ENCODE data around the gene CRHR1. TPM values are rescaled to one million over a fixed set of nuclear protein-coding genes. Genes with fewer than 3 reads are reported as not detected.

Gene CRHR1
- total RNA-seq, 2 donors from 2014 or later, result not detected

DNA sequence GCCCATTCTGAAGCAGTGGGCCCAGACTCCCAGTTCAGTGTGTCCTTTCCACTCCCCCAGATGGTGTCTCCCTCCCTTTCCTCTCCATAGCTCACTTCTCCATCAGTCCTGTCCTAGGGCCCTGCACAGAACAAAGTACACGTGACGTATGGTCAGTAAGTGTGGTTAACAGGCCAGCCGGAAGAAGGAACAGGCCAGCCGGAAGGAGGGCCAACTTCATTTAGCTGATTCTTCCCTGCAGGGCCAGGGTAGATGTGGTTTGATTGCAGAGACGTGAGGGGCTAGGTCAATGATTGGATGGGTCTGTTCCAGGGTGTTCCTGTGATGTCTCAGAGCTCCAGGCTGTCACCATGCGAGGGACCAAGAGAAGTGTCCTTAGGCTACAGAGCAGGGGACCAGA, 31.6 kb downstream of the CRHR1 start:
- TF ChIP-seq, protein P1, sequence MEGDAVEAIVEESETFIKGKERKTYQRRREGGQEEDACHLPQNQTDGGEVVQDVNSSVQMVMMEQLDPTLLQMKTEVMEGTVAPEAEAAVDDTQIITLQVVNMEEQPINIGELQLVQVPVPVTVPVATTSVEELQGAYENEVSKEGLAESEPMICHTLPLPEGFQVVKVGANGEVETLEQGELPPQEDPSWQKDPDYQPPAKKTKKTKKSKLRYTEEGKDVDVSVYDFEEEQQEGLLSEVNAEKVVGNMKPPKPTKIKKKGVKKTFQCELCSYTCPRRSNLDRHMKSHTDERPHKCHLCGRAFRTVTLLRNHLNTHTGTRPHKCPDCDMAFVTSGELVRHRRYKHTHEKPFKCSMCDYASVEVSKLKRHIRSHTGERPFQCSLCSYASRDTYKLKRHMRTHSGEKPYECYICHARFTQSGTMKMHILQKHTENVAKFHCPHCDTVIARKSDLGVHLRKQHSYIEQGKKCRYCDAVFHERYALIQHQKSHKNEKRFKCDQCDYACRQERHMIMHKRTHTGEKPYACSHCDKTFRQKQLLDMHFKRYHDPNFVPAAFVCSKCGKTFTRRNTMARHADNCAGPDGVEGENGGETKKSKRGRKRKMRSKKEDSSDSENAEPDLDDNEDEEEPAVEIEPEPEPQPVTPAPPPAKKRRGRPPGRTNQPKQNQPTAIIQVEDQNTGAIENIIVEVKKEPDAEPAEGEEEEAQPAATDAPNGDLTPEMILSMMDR (IDR thresholded peaks at IDR 0.05), result no peak
- DNase-seq (ENCODE audit: low spot score) (no peak), ATAC-seq (ENCODE audit: insufficient number of reproducible peaks, low FRiP score, low read depth) (no peak)
- Histone ChIP-seq H3K9me3 (no peaks in the 10 kb centered on the region), H3K4me3 (no peak overlapping the region), H3K36me3 (no peaks in the 10 kb centered on the region), H3K4me1 (ENCODE audit: control insufficient read depth in 1 of 2, low read depth in 2 of 2) (peaks cover 0 to 15% of the 10 kb centered on the region in 2 donors), H3K27me3 (replicated peaks; ENCODE audit: insufficient read depth) (no peaks in the 10 kb centered on the region), H3K27ac (no peak overlapping the region)

DNA sequence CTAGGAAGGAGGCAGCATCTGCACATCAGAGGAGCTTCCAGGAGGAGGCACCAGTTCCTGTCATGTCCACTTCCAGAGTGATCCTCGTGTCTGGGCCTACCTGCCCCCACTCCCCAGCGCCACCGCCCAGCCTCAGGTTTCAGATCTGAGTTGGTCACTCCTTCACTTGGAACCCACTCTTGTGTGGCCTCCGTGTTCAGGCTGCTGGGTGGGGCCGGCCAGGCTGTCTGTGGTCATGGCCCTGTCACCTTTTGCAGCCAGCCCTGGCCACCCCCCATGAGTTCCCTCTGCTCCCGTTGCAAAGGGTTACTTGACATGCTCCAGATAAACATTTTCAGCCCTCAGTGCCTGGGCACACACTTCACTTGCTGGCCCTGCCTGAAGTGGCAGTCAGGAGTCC, 33.9 kb downstream of the CRHR1 start:
- ATAC-seq (ENCODE audit: insufficient number of reproducible peaks, low FRiP score, low read depth) (no peak), DNase-seq (ENCODE audit: low spot score) (no peak)
- TF ChIP-seq, protein P1 (IDR thresholded peaks at IDR 0.05), result no peak
- Histone ChIP-seq H3K36me3 (no peaks in the 10 kb centered on the region), H3K4me3 (no peak overlapping the region), H3K27me3 (replicated peaks; ENCODE audit: insufficient read depth) (no peaks in the 10 kb centered on the region), H3K27ac (no peak overlapping the region), H3K4me1 (ENCODE audit: control insufficient read depth in 1 of 2, low read depth in 2 of 2) (peaks cover 0 to 15% of the 10 kb centered on the region in 2 donors), H3K9me3 (no peaks in the 10 kb centered on the region)

DNA sequence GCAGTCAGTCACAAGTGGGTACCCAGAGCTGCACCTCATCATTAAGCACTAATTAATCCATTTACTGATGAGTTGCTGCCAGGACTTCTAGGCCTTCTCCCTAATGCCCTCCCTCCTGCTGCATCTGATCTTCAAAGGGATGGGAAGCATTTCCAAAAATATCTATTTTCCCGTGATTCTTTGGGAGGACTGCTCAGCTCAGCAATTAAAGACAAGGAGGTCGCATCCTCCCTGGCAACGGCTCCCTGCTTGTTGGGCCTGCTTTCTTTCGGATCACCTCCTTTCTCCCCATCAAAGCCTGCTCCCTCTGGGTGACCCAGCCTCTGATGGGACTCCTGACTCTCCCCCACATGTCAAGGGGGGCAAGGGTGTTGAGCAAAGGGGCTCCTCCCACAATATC, 34.6 kb downstream of the CRHR1 start:
- Histone ChIP-seq H3K27ac (no peak overlapping the region), H3K4me1 (ENCODE audit: control insufficient read depth in 1 of 2, low read depth in 2 of 2) (peaks cover 0 to 15% of the 10 kb centered on the region in 2 donors), H3K9me3 (no peaks in the 10 kb centered on the region), H3K27me3 (replicated peaks; ENCODE audit: insufficient read depth) (no peaks in the 10 kb centered on the region), H3K4me3 (no peak overlapping the region), H3K36me3 (no peaks in the 10 kb centered on the region)
- ATAC-seq (ENCODE audit: insufficient number of reproducible peaks, low FRiP score, low read depth) (no peak), DNase-seq (ENCODE audit: low spot score) (no peak)
- TF ChIP-seq, protein P1 (IDR thresholded peaks at IDR 0.05), result no peak

DNA sequence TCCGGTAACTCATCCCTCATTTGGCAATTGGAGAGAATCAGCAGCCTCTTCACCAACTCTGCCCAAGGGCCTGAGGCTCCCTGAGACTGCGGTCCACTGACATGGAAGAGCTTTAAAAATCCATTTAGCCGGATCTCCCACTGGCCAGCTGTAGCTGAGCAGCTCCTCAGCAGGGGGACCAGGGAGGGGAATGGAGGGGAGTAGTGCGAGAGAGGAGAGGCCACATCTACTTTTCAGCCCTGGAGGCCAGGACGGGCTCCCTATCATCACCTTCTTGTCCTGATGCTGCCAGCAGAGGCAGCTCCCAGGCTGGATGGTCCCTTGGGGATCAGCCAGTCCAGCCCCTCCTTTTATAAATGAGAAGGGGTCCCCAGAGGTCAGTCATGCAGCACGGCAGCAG, 35.5 kb downstream of the CRHR1 start:
- ATAC-seq (ENCODE audit: insufficient number of reproducible peaks, low FRiP score, low read depth), result no peak

DNA sequence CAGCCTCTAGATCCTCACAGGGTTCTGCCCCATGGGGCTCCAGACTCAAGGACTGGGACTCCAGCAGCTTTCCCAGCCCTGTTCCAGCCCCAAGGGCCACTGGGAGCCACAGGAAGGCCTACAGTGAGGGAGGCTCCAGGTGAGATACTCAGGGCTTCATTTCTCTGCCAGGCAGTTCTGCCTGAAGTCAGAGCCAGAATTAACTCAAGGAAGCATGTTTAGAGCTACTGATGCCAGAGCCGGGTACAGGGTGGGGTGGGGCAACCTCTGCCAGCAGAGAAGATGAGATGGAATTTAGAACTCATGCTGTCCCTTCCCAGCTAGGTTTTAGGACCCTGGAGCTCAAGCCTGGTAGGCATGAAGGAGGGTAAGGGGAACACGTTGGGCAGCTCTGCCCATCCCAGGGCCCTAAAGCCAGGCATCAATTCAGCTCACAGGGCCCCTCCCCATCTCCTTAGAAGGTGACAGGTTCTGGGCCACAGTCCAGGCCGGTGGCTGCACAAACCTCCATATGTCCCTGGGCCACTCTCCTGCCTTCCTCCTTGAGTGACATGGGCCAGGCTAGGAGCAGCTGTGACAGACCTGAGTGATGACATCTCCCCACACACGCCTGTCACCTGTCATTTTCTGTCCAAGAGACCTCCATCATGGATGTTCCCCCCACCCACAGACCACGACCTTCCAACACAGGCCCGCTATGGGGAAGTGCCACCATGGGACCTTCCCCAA, 36.1 kb downstream of the CRHR1 start:
- Histone ChIP-seq H3K4me3 (no peak overlapping the region), H3K9me3 (no peaks in the 10 kb centered on the region), H3K4me1 (ENCODE audit: control insufficient read depth in 1 of 2, low read depth in 2 of 2) (peaks cover 0 to 3% of the 10 kb centered on the region in 2 donors), H3K36me3 (no peaks in the 10 kb centered on the region), H3K27ac (no peak overlapping the region), H3K27me3 (replicated peaks; ENCODE audit: insufficient read depth) (no peaks in the 10 kb centered on the region)
- no peak for DNase-seq (ENCODE audit: low spot score)
- TF ChIP-seq, protein P1 (IDR thresholded peaks at IDR 0.05), result no peak
- ATAC-seq (ENCODE audit: insufficient number of reproducible peaks, low FRiP score, low read depth), result no peak

More for the DNA sequence above, 35.5 kb downstream of the CRHR1 start:
- Histone ChIP-seq H3K4me1 (ENCODE audit: control insufficient read depth in 1 of 2, low read depth in 2 of 2) (peaks cover 0 to 8% of the 10 kb centered on the region in 2 donors), H3K36me3 (no peaks in the 10 kb centered on the region), H3K9me3 (no peaks in the 10 kb centered on the region), H3K27me3 (replicated peaks; ENCODE audit: insufficient read depth) (no peaks in the 10 kb centered on the region), H3K27ac (no peak overlapping the region), H3K4me3 (no peak overlapping the region)
- TF ChIP-seq, protein P1 (IDR thresholded peaks at IDR 0.05), result no peak
- no peak for DNase-seq (ENCODE audit: low spot score)
